MM.1S (cell line): ENCODE data around the gene SSX7.
"Not testable (repeated sequence)": the region's sequence is repeated elsewhere in the genome, so short reads cannot be mapped to it uniquely, and the experiment has no call there.

Experiments
- DNase-seq: peaks from one replicate; pipeline ENCODE4 v3.0.0-alpha.2; 2015
- H2AFZ ChIP-seq: fragments of 300-600 bp; sonication (generic); 2 replicates; pipeline ENCODE4 v1.6.0; 2016; ENCODE audit warnings: antibody characterized with exemption, low read length
- H3F3A ChIP-seq: fragments of 300-600 bp; sonication (generic); 2 replicates; pipeline ENCODE4 v1.6.1; 2016; ENCODE audit warnings: mild to moderate bottlenecking, antibody characterized with exemption, low read length, moderate library complexity, mixed read lengths; ENCODE audit not compliant: insufficient read depth
- H3K27ac ChIP-seq: fragments of 300-600 bp; sonication (generic); 2 replicates; pipeline ENCODE4 v1.5.1; 2016; ENCODE audit warnings: mild to moderate bottlenecking, low read length
- H3K27me3 ChIP-seq: fragments of 300-600 bp; sonication (generic); replicated peaks from 2 replicates; pipeline ENCODE4 v1.6.0; 2016; ENCODE audit warnings: low read length; ENCODE audit not compliant: insufficient read depth
- H3K36me3 ChIP-seq: fragments of 300-600 bp; sonication (generic); replicated peaks from 2 replicates; pipeline ENCODE4 v1.6.1; 2016; ENCODE audit warnings: mild to moderate bottlenecking, low read length, mixed read lengths; ENCODE audit not compliant: insufficient read depth
- H3K4me1 ChIP-seq: fragments of 300-600 bp; sonication (generic); 2 replicates; pipeline ENCODE4 v1.6.1; 2016; ENCODE audit warnings: low read length, mixed read lengths
- H3K4me2 ChIP-seq: fragments of 300-600 bp; sonication (generic); 2 replicates; pipeline ENCODE4 v1.6.0; 2016; ENCODE audit warnings: low read depth, low read length
- H3K4me3 ChIP-seq: fragments of 300-600 bp; sonication (generic); 2 replicates; pipeline ENCODE4 v1.5.1; 2016; ENCODE audit warnings: low read length, mixed read lengths
- H3K79me2 ChIP-seq: fragments of 300-600 bp; sonication (generic); 2 replicates; pipeline ENCODE4 v1.6.1; 2016; ENCODE audit warnings: mixed run types, low read length, mixed read lengths
- H3K9ac ChIP-seq: fragments of 300-600 bp; sonication (generic); 2 replicates; pipeline ENCODE4 v1.6.1; 2016; ENCODE audit warnings: low read length, mixed read lengths
- H3K9me2 ChIP-seq: fragments of 300-600 bp; sonication (generic); replicated peaks from 2 replicates; pipeline ENCODE4 v1.6.1; 2016; ENCODE audit warnings: mild to moderate bottlenecking, low read length, mixed read lengths; ENCODE audit not compliant: insufficient read depth
- H3K9me3 ChIP-seq: fragments of 300-600 bp; sonication (generic); replicated peaks from 2 replicates; pipeline ENCODE4 v1.6.1; 2016; ENCODE audit warnings: mild to moderate bottlenecking, low read length, mixed read lengths; ENCODE audit not compliant: insufficient read depth
- H4K20me1 ChIP-seq: fragments of 300-600 bp; sonication (generic); 2 replicates; pipeline ENCODE4 v1.6.1; 2016; ENCODE audit warnings: mild to moderate bottlenecking, low read length, moderate library complexity, mixed read lengths; ENCODE audit not compliant: insufficient read depth
- CTCF ChIP-seq: fragments of 300-600 bp; sonication (generic); IDR thresholded peaks from 2 replicates; pipeline ENCODE4 v1.5.1; 2016; ENCODE audit warnings: antibody characterized with exemption, low read length, mixed read lengths
- EZH2 ChIP-seq: fragments of 300-600 bp; sonication (generic); optimal IDR thresholded peaks from 2 replicates; pipeline ENCODE3; 2017; ENCODE audit warnings: low read depth, mild to moderate bottlenecking, antibody characterized with exemption, low read length, mixed read lengths
- EZH2phosphoT487 ChIP-seq: fragments of 300-600 bp; sonication (generic); IDR thresholded peaks from 2 replicates; pipeline ENCODE4 v1.6.1; 2018; ENCODE audit warnings: antibody characterized with exemption, low read length

The SSX7 gene

GRCh38 chrX:52608961-52609360 is 45.7 kb downstream of the SSX7 start:
- H3K4me3 ChIP-seq, result no peak overlapping the region
- no peak for DNase-seq
- H3K4me1 ChIP-seq, result no peaks in the 10 kb centered on the region
- no peaks in the 10 kb centered on the region for H3F3A ChIP-seq
- no peak overlapping the region for H3K27ac ChIP-seq
- H3K4me2 ChIP-seq, result no peak overlapping the region
- no peak overlapping the region for H2AFZ ChIP-seq
- no peak overlapping the region for H3K9ac ChIP-seq
- TF ChIP-seq CTCF (no peak), EZH2 (no peak), EZH2phosphoT487 (no peak)
- H3K9me3 ChIP-seq, result no peaks in the 10 kb centered on the region
- H3K27me3 ChIP-seq, result no peaks in the 10 kb centered on the region
- H4K20me1 ChIP-seq, result no peaks in the 10 kb centered on the region
- H3K36me3 ChIP-seq, result no peaks in the 10 kb centered on the region
- no peaks in the 10 kb centered on the region for H3K79me2 ChIP-seq
- no peaks in the 10 kb centered on the region for H3K9me2 ChIP-seq

GRCh38 chrX:52603151-52603550 is 51.5 kb downstream of the SSX7 start:
- H3K36me3 ChIP-seq, H3K4me2 ChIP-seq, H3K9me2 ChIP-seq, DNase-seq, H3K27ac ChIP-seq, H3K79me2 ChIP-seq, H3K9me3 ChIP-seq, H3K9ac ChIP-seq, H3F3A ChIP-seq, H4K20me1 ChIP-seq, H3K4me3 ChIP-seq, H2AFZ ChIP-seq, H3K4me1 ChIP-seq, H3K27me3 ChIP-seq: not testable (repeated sequence)

- TF ChIP-seq EZH2phosphoT487 (no peak), CTCF (no peak), EZH2 (no peak)
- Histone ChIP-seq H3K9me2 (no peaks in the 10 kb centered on the region), H3K4me3 (no peak overlapping the region), H3K9ac (no peak overlapping the region), H3K36me3 (no peaks in the 10 kb centered on the region), H3K9me3 (no peaks in the 10 kb centered on the region), H4K20me1 (no peaks in the 10 kb centered on the region), H3K4me1 (no peaks in the 10 kb centered on the region), H2AFZ (no peak overlapping the region), H3K27ac (no peak overlapping the region), H3K27me3 (no peaks in the 10 kb centered on the region), H3K79me2 (no peaks in the 10 kb centered on the region), H3F3A (no peaks in the 10 kb centered on the region), H3K4me2 (no peak overlapping the region)
- DNase-seq, result no peak
Measured at GRCh38 chrX:52598886-52599285, 55.8 kb downstream of the SSX7 start.

GRCh38 chrX:52594658-52595057 is 60.0 kb downstream of the SSX7 start:
- no peaks in the 10 kb centered on the region for H3K79me2 ChIP-seq
- H3K27ac ChIP-seq, result no peak overlapping the region
- no peaks in the 10 kb centered on the region for H3K9me2 ChIP-seq
- no peak for DNase-seq
- H3K27me3 ChIP-seq, result no peaks in the 10 kb centered on the region
- no peaks in the 10 kb centered on the region for H3K36me3 ChIP-seq
- TF ChIP-seq EZH2, result no peak
- TF ChIP-seq CTCF, result no peak
- no peak for TF ChIP-seq EZH2phosphoT487
- H3K4me1 ChIP-seq, result no peaks in the 10 kb centered on the region
- no peaks in the 10 kb centered on the region for H3K9me3 ChIP-seq
- H3F3A ChIP-seq, result no peaks in the 10 kb centered on the region
- no peaks in the 10 kb centered on the region for H4K20me1 ChIP-seq
- no peak overlapping the region for H2AFZ ChIP-seq
- H3K4me2 ChIP-seq, result no peak overlapping the region
- no peak overlapping the region for H3K9ac ChIP-seq
- H3K4me3 ChIP-seq, result no peak overlapping the region
